Fibroblast of villous mesenchyme (primary cell): Measurements from ENCODE around the gene CTDSP1. TPM values are rescaled to one million over a fixed set of nuclear protein-coding genes. Genes with fewer than 3 reads are reported as not detected.

Experiments
- DNase-seq: peaks from one replicate; pipeline ENCODE4 v3.0.0-alpha.2; 2010; ENCODE audit warnings: low read depth
- H3K4me3 ChIP-seq: 2 replicates; pipeline ENCODE4 v1.5.1; 2011; ENCODE audit warnings: low read depth, mild to moderate bottlenecking, low read length
- total RNA-seq: library from RNA; depleted of rRNA; stranded (reverse); fragments of >200 nt; gene quantifications from 2 replicates; pipeline ENCODE4 v1.2.3, GENCODE V29; 2012
- TF ChIP-seq, protein P1 (sequence below): IDR thresholded peaks from 2 replicates; pipeline ENCODE4 v1.5.1; 2012; ENCODE audit warnings: low read depth, mild to moderate bottlenecking, low read length; ENCODE audit not compliant: insufficient read depth

The CTDSP1 gene
- total RNA-seq, 1 donor, result 66.9 TPM

DNA sequence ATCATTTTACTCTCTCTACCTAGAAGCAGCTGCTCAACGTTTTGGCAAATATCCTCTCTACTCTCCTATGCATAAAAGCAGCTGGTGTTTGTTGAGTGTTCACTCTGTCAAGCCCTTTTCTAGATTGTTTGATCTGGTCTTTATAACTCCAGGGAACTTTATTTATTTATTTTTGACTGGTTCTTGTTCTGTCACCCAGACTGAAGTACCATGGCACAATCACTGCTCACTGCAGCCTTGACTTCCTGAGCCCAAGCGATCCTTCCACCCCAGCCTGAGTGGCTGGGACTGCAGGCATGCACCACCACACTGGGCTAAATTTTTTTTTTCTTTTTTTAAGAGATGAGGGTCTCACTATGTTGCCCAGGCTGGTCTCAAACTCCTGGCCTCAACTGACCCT, 30.3 kb upstream of the CTDSP1 start:
- TF ChIP-seq, protein P1, sequence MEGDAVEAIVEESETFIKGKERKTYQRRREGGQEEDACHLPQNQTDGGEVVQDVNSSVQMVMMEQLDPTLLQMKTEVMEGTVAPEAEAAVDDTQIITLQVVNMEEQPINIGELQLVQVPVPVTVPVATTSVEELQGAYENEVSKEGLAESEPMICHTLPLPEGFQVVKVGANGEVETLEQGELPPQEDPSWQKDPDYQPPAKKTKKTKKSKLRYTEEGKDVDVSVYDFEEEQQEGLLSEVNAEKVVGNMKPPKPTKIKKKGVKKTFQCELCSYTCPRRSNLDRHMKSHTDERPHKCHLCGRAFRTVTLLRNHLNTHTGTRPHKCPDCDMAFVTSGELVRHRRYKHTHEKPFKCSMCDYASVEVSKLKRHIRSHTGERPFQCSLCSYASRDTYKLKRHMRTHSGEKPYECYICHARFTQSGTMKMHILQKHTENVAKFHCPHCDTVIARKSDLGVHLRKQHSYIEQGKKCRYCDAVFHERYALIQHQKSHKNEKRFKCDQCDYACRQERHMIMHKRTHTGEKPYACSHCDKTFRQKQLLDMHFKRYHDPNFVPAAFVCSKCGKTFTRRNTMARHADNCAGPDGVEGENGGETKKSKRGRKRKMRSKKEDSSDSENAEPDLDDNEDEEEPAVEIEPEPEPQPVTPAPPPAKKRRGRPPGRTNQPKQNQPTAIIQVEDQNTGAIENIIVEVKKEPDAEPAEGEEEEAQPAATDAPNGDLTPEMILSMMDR, result no peak
- H3K4me3 ChIP-seq, result no peak overlapping the region
- DNase-seq, result no peak

DNA sequence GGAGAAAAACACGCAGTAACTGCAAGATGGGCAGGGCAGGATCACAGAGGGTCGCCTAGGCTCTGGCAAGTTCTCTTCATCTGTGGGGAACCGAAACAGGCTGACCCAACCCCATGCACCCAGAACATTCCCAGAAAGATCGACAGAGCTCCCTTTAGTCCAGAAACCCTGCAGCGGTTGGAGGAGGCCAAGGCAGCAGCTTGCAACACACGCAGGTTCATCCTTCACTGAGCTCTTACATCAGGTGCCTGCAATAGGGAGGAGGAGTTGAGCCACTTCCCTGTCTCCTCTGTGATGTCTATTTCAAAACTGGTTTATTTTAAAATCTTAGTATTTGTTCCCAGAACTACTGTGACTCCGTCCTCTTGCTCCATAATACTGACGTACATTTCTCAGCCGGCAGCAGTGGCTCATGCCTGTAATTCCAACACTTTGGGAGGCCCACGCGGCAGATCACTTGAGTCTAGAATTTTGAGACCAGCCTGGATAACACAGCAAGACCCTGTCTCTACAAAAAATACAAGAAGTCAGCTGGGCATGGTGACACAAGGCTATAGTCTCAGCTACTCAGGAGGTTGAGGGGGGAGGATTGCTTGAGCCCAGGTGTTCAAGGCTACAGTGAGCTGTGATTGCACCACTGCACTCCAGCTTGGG, 29.1 kb upstream of the CTDSP1 start:
- DNase-seq, result peak; percentile 95
- no peak overlapping the region for H3K4me3 ChIP-seq
- TF ChIP-seq, protein P1, result no peak

DNA sequence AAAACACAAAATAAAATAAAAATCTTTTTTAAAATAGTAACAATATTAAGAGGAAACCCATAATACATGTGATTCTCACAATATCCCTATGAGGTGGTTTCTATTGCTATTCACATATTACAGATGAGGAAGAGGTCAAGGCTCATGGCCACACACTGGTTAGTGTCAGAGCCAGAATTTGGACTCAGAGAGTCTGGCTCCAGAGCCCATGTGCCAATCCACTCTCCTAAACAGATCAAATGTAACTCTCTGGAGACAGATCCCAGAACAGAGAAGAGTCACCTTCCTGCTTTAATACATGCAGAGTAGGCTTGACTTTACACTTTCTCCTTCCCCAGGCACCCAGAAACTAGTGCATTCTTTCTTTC, 27.7 kb upstream of the CTDSP1 start:
- TF ChIP-seq, protein P1, result no peak

DNA sequence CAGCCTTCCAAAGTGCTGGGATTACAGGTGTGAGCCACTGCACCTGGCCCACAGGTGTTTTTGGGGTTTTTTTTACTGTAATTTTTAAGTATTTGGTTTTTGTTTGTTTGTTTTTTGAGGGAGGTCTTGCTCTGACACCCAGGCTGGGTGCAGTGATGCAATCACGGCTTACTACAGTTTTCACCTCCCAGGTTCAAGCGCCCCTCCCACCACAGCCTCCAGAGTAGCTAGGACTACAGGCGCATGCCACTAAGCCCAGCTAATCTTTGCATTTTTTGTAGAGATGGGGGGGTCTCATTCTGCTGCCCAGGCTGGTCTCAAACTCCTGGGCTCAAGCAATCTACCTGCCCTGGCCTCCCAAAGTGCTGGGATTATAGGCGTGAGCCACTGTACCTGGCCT, 24.9 kb upstream of the CTDSP1 start:
- DNase-seq, result peak; percentile 65
- TF ChIP-seq, protein P1, result no peak
- no peak overlapping the region for H3K4me3 ChIP-seq

More for the DNA sequence above, 27.7 kb upstream of the CTDSP1 start:
- no peak overlapping the region for H3K4me3 ChIP-seq
- DNase-seq, result no peak

DNA sequence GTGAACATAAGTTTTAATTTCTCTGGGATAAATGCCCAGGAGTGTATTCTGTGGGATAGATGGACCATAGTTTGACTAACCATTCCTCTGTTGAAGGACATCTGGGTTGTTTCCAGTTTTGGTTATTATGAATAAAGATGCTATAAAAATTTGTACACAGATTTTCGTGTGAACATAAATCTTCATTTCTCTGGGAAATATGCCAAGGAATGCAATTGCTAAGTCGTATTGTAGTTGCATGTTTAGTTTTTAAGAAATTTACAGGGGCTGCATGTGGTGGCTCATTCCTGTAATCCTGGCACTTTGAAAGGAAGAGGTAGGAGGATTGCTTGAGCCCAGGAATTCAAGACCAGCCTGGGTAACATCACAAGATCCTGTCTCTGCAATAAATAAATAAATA, 24.5 kb upstream of the CTDSP1 start:
- peak; percentile 98 for DNase-seq
- no peak overlapping the region for H3K4me3 ChIP-seq
- TF ChIP-seq, protein P1, result no peak

GRCh38 chr2:218378053-218378452, 21.6 kb upstream of the CTDSP1 start:
- no peak for DNase-seq
- TF ChIP-seq, protein P1, result no peak

DNA sequence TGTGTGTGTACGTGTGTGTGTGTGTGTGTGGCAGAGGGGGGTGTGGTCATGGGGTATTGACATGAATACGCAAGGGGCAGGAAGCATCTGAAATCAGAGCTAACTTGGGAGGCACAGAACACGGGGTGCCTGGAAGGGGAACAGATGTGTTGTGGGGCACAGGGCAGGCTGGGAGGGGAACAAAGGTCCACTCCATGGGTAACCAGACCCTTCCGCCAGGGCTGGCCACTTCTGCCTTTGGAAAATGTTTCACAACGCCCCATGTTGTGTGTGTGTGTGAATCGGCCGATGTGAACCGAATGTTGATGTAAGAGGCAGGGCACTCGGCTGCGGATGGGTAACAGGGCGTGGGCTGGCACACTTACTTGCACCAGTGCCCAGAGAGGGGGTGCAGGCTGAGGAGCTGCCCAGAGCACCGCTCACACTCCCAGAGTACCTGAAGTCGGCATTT, 17.7 kb upstream of the CTDSP1 start, which contains the start of gene SLC11A1:
TSS of gene SLC11A1 (plus strand) at position 358 of the 451 bp plus-strand sequence. CDS start 96 bp downstream, outside the sequence.
- DNase-seq, result no peak
- TF ChIP-seq, protein P1, result no peak
- no peak within 1 kb of the TSS for H3K4me3 ChIP-seq

More at GRCh38 chr2:218378053-218378452, 21.6 kb upstream of the CTDSP1 start:
- H3K4me3 ChIP-seq, result no peak overlapping the region
